Measurements from ENCODE around the gene SLC8A1. TPM values are rescaled to one million over a fixed set of nuclear protein-coding genes. Genes with fewer than 3 reads are reported as not detected.

SLC8A1 gene
- total and polyA plus RNA-seq, 8 donors, result 0.31 to 105 (median 14.0) TPM

GRCh38 chr2:40321016-40321623, 130.8 kb downstream of the SLC8A1 start:
- no peak overlapping the region for H3K4me3 ChIP-seq
- DNase-seq, result no peak
- peaks cover 0 to 12% (median 0%) of the 10 kb centered on the region in 4 donors for H3K4me1 ChIP-seq
- no peaks in the 10 kb centered on the region for H3K27me3 ChIP-seq
- intact Hi-C loops (cut with DNase I; ENCODE audit: low total_unique reads), result no loop called here
- no peaks in the 10 kb centered on the region for H3K9me3 ChIP-seq
- no peaks in the 10 kb centered on the region for H3K36me3 ChIP-seq
- H3K27ac ChIP-seq, result no peak overlapping the region
- 82 to 85% (median 83%) methylated on average over 7 of the region's 7 CpGs for WGBS, 5 donors
- no peak for TF ChIP-seq CTCF (IDR thresholded peaks at IDR 0.05)
- TF ChIP-seq POLR2AphosphoS5 (IDR thresholded peaks at IDR 0.05), result no peak
- TF ChIP-seq EP300 (IDR thresholded peaks at IDR 0.05), result no peak
- no peak for TF ChIP-seq POLR2A (IDR thresholded peaks at IDR 0.05)

- no peaks in the 10 kb centered on the region for H3K36me3 ChIP-seq
- TF ChIP-seq CTCF (IDR thresholded peaks at IDR 0.05) (no peak), POLR2A (IDR thresholded peaks at IDR 0.05) (no peak), POLR2AphosphoS5 (IDR thresholded peaks at IDR 0.05) (no peak), EP300 (IDR thresholded peaks at IDR 0.05) (no peak)
- no peaks in the 10 kb centered on the region for H3K27me3 ChIP-seq
- WGBS, 5 donors, result 78 to 94% (median 91%) methylated on average over 3 of the region's 3 CpGs
- peaks cover 0 to 7% (median 0%) of the 10 kb centered on the region in 4 donors for H3K9me3 ChIP-seq
- H3K27ac ChIP-seq, result no peak overlapping the region
- peaks cover 0 to 18% (median 0%) of the 10 kb centered on the region in 4 donors for H3K4me1 ChIP-seq
- no peak for DNase-seq
- intact Hi-C loops (cut with DNase I; ENCODE audit: low total_unique reads), result no loop called here
- H3K4me3 ChIP-seq, result no peak overlapping the region
Observed at GRCh38 chr2:40318921-40319320, 133.0 kb downstream of the SLC8A1 start.

GRCh38 chr2:40317761-40318160, 134.1 kb downstream of the SLC8A1 start:
- H3K27ac ChIP-seq, result no peak overlapping the region
- H3K36me3 ChIP-seq, result no peaks in the 10 kb centered on the region
- no peak overlapping the region for H3K4me3 ChIP-seq
- WGBS, 5 donors, result 70 to 78% (median 70%) methylated on average over 2 of the region's 2 CpGs
- no peaks in the 10 kb centered on the region for H3K27me3 ChIP-seq
- no peak for DNase-seq
- peaks cover 0 to 7% (median 0%) of the 10 kb centered on the region in 4 donors for H3K9me3 ChIP-seq
- TF ChIP-seq EP300 (IDR thresholded peaks at IDR 0.05) (no peak), POLR2AphosphoS5 (IDR thresholded peaks at IDR 0.05) (no peak), POLR2A (IDR thresholded peaks at IDR 0.05) (no peak), CTCF (IDR thresholded peaks at IDR 0.05) (no peak)
- intact Hi-C loops (cut with DNase I; ENCODE audit: low total_unique reads), result no loop called here
- peaks cover 0 to 18% (median 0%) of the 10 kb centered on the region in 4 donors for H3K4me1 ChIP-seq

- Histone ChIP-seq H3K36me3 (no peaks in the 10 kb centered on the region), H3K27me3 (no peaks in the 10 kb centered on the region), H3K27ac (no peak overlapping the region), H3K4me3 (no peak overlapping the region), H3K9me3 (peaks cover 0 to 7% (median 0%) of the 10 kb centered on the region in 4 donors), H3K4me1 (peaks cover 0 to 18% (median 0%) of the 10 kb centered on the region in 4 donors)
- no peak for DNase-seq
- TF ChIP-seq POLR2AphosphoS5 (IDR thresholded peaks at IDR 0.05) (no peak), POLR2A (IDR thresholded peaks at IDR 0.05) (no peak), EP300 (IDR thresholded peaks at IDR 0.05) (no peak), CTCF (IDR thresholded peaks at IDR 0.05) (no peak)
- intact Hi-C loops (cut with DNase I; ENCODE audit: low total_unique reads), result no loop called here
- 67 to 85% (median 75%) methylated on average over 2 of the region's 2 CpGs for WGBS, 5 donors
Observed at GRCh38 chr2:40317046-40317445, 134.8 kb downstream of the SLC8A1 start.
